Small intestine (tissue), 7 donors: ENCODE results near the gene HOXB9. TPM values are rescaled to one million over a fixed set of nuclear protein-coding genes. Genes with fewer than 3 reads are reported as not detected.

Experiments used
- DNase-seq, 2 donors: peaks; one replicate each; pipeline versions ENCODE4 v3.0.0 to v3.0.0-alpha.2; 2013
- FAIRE-seq: peaks from 2 replicates; lab custom pipeline; 2012; peaks lifted over from hg19 to GRCh38; lab: Jason Lieb, UNC
- H3K27ac ChIP-seq, 3 donors: one replicate each; pipeline ENCODE4 v1.5.1; 2013; ENCODE audit warnings: low read length in 2 of 3, mild to moderate bottlenecking in 2 of 3, control low read depth in 1 of 3, inconsistent platforms in 1 of 3, low read depth in 1 of 3, moderate library complexity in 1 of 3
- H3K27me3 ChIP-seq, 3 donors: one replicate each; pipeline ENCODE4 v1.6.1; 2013; ENCODE audit warnings: low read length in 3 of 3, inconsistent platforms in 1 of 3; ENCODE audit not compliant: control insufficient read depth in 3 of 3, insufficient read depth in 3 of 3
- H3K36me3 ChIP-seq, 3 donors: one replicate each; pipeline ENCODE4 v1.6.1; 2013; ENCODE audit warnings: low read length in 3 of 3, inconsistent platforms in 1 of 3, low read depth in 1 of 3, mild to moderate bottlenecking in 1 of 3, moderate library complexity in 1 of 3; ENCODE audit not compliant: control insufficient read depth in 3 of 3, insufficient read depth in 2 of 3
- H3K4me1 ChIP-seq, 3 donors: one replicate each; pipeline ENCODE4 v1.6.1; 2013; ENCODE audit warnings: low read length in 2 of 3, inconsistent platforms in 1 of 3, low read depth in 1 of 3, mild to moderate bottlenecking in 1 of 3, moderate library complexity in 1 of 3; ENCODE audit not compliant: control insufficient read depth in 3 of 3, insufficient read depth in 2 of 3
- H3K4me3 ChIP-seq, 3 donors: one replicate each; pipeline ENCODE4 v1.5.1; 2013; ENCODE audit warnings: low read length in 3 of 3, control low read depth in 1 of 3, inconsistent platforms in 1 of 3, low read depth in 1 of 3, mild to moderate bottlenecking in 1 of 3, moderate library complexity in 1 of 3
- H3K9me3 ChIP-seq, 2 donors: one replicate each; pipeline ENCODE4 v1.6.1; 2013; ENCODE audit warnings: low read depth in 1 of 2, low read length in 1 of 2; ENCODE audit not compliant: control insufficient read depth in 2 of 2, insufficient read depth in 1 of 2
- WGBS, 3 donors: extraction: QIAGEN DNeasy Blood & Tissue Kit; methylation state at CpG; one replicate each; pipeline ENCODE4 v1.1.7; 2013; 5-methylcytosine and 5-hydroxymethylcytosine counted together
- polyA plus RNA-seq, 4 donors: library from polyadenylated mRNA; stranded (reverse) in 3 of 4; unstranded in 1 of 4; fragments of 200-250 nt in 3 of 4; fragments of 120-200 nt in 1 of 4; gene quantifications; one replicate each; pipeline versions ENCODE4 v1.2.1 to v1.2.3, GENCODE V29; 2013
- donor health status: healthy with polysubstance abuse.
- donor health status: control.
- donor health status: control.
- donor health status: Bipolar disorder and iron deficiency.
- donor health status: healthy.

HOXB9 gene
- polyA plus RNA-seq, 4 donors, result 0.07 to 16.7 (median 0.54) TPM; not detected in 1

GRCh38 chr17:48628649-48629410 lies 2.7 kb upstream of the HOXB9 start:
- FAIRE-seq (no peak), DNase-seq (no peak)
- Histone ChIP-seq H3K4me3 (no peak overlapping the region), H3K9me3 (no peaks in the 10 kb centered on the region), H3K36me3 (no peaks in the 10 kb centered on the region), H3K27ac (no peak overlapping the region), H3K4me1 (peaks cover 0 to 24% (median 0%) of the 10 kb centered on the region in 3 donors), H3K27me3 (peaks cover 9 to 99% (median 70%) of the 10 kb centered on the region in 3 donors)
- WGBS, 3 donors, result 24 to 34% (median 24%) methylated on average over 5 of the region's 5 CpGs

GRCh38 chr17:48627623-48628521 lies 1.7 kb upstream of the HOXB9 start:
- DNase-seq (no peak), FAIRE-seq (no peak)
- Histone ChIP-seq H3K27ac (no peak overlapping the region), H3K4me1 (peaks cover 0 to 21% (median 0%) of the 10 kb centered on the region in 3 donors), H3K36me3 (no peaks in the 10 kb centered on the region), H3K4me3 (no peak overlapping the region), H3K27me3 (peaks cover 9 to 99% (median 75%) of the 10 kb centered on the region in 3 donors), H3K9me3 (no peaks in the 10 kb centered on the region)
- 19 to 33% (median 32%) methylated on average over 27 of the region's 27 CpGs for WGBS, 3 donors

GRCh38 chr17:48627118-48627597 lies 1.0 kb upstream of the HOXB9 start:
- H3K4me1 ChIP-seq, result peaks cover 0 to 21% (median 0%) of the 10 kb centered on the region in 3 donors
- DNase-seq (no peak), FAIRE-seq (no peak)
- 14 to 30% (median 26%) methylated on average over 5 of the region's 5 CpGs for WGBS, 3 donors
- peaks cover 9 to 99% (median 75%) of the 10 kb centered on the region in 3 donors for H3K27me3 ChIP-seq
- H3K4me3 ChIP-seq, result no peak overlapping the region
- no peaks in the 10 kb centered on the region for H3K36me3 ChIP-seq
- no peaks in the 10 kb centered on the region for H3K9me3 ChIP-seq
- H3K27ac ChIP-seq, result no peak overlapping the region

GRCh38 chr17:48625495-48626244 lies 488 bp downstream of the HOXB9 start:
- H3K4me3 ChIP-seq, result peak overlapping the region in 2 of 3 donors; percentile 29 to 40
- H3K36me3 ChIP-seq, result no peaks in the 10 kb centered on the region
- WGBS, 3 donors, result 0 to 1% (median 0%) methylated on average over 67 to 69 of the region's 69 CpGs
- H3K27me3 ChIP-seq, result peaks cover 9 to 99% (median 77%) of the 10 kb centered on the region in 3 donors
- peak; percentile 23 to 72 for DNase-seq
- H3K4me1 ChIP-seq, result peaks cover 0 to 19% (median 0%) of the 10 kb centered on the region in 3 donors
- H3K9me3 ChIP-seq, result no peaks in the 10 kb centered on the region
- FAIRE-seq, result no peak
- peak overlapping the region in 1 of 3 donors; percentile 46 for H3K27ac ChIP-seq

GRCh38 chr17:48624544-48625494 lies 1.3 kb downstream of the HOXB9 start:
- H3K27me3 ChIP-seq, result peaks cover 9 to 99% (median 80%) of the 10 kb centered on the region in 3 donors
- no peaks in the 10 kb centered on the region for H3K9me3 ChIP-seq
- no peaks in the 10 kb centered on the region for H3K36me3 ChIP-seq
- DNase-seq (peak in 1 of 2 donors; percentile 61), FAIRE-seq (no peak)
- WGBS, 3 donors, result 2 to 4% (median 2%) methylated on average over 36 to 66 of the region's 66 CpGs
- H3K4me3 ChIP-seq, result peak overlapping the region in 2 of 3 donors; percentile 29 to 40
- H3K27ac ChIP-seq, result no peak overlapping the region
- peaks cover 0 to 22% (median 0%) of the 10 kb centered on the region in 3 donors for H3K4me1 ChIP-seq

GRCh38 chr17:48624118-48624517 lies 2.0 kb downstream of the HOXB9 start:
- DNase-seq (no peak), FAIRE-seq (no peak)
- H3K4me3 ChIP-seq, result no peak overlapping the region
- H3K9me3 ChIP-seq, result no peaks in the 10 kb centered on the region
- 16 to 36% (median 25%) methylated on average over 5 of the region's 5 CpGs for WGBS, 3 donors
- H3K27ac ChIP-seq, result no peak overlapping the region
- peaks cover 4 to 99% (median 79%) of the 10 kb centered on the region in 3 donors for H3K27me3 ChIP-seq
- H3K4me1 ChIP-seq, result peaks cover 0 to 28% (median 0%) of the 10 kb centered on the region in 3 donors
- H3K36me3 ChIP-seq, result no peaks in the 10 kb centered on the region

GRCh38 chr17:48623583-48623982 lies 2.6 kb downstream of the HOXB9 start:
- Histone ChIP-seq H3K4me1 (peaks cover 0 to 33% (median 0%) of the 10 kb centered on the region in 3 donors), H3K36me3 (no peaks in the 10 kb centered on the region), H3K4me3 (no peak overlapping the region), H3K27me3 (peaks cover 4 to 99% (median 76%) of the 10 kb centered on the region in 3 donors), H3K9me3 (no peaks in the 10 kb centered on the region), H3K27ac (no peak overlapping the region)
- FAIRE-seq (no peak), DNase-seq (no peak)
- WGBS, 3 donors, result 19 to 28% (median 22%) methylated on average over 4 of the region's 4 CpGs
